HepG2 (cell line): ENCODE measurements around the gene DOCK1. TPM values are rescaled to one million over a fixed set of nuclear protein-coding genes. Genes with fewer than 3 reads are reported as not detected.

ENCODE experiments used
- ADNP ChIP-seq: sonication (generic); formaldehyde crosslinking; IDR thresholded peaks from 2 replicates; pipeline ENCODE4 v1.4.0; 2020; ENCODE audit warnings: missing genetic modification reagents
- ELF1 ChIP-seq: sonication (generic); formaldehyde crosslinking; IDR thresholded peaks from 2 replicates; pipeline ENCODE4 v1.4.0; 2020; ENCODE audit warnings: missing genetic modification reagents
- ZFYVE20 ChIP-seq: sonication (generic); formaldehyde crosslinking; IDR thresholded peaks from 2 replicates; pipeline ENCODE4 v1.8.0; 2023; ENCODE audit warnings: low read depth, mild to moderate bottlenecking, moderate library complexity, missing genetic modification reagents, borderline replicate concordance
- ZNF512B ChIP-seq: sonication (generic); formaldehyde crosslinking; IDR thresholded peaks from 2 replicates; pipeline ENCODE4 v1.5.1; 2020; ENCODE audit warnings: missing genetic modification reagents, mild to moderate bottlenecking, borderline replicate concordance
- ZNF564 ChIP-seq: sonication (generic); formaldehyde crosslinking; IDR thresholded peaks from 2 replicates; pipeline ENCODE4 v1.8.1; 2023; ENCODE audit warnings: mild to moderate bottlenecking, missing genetic modification reagents
- ZNF710 ChIP-seq: sonication (generic); formaldehyde crosslinking; IDR thresholded peaks from 2 replicates; pipeline ENCODE4 v1.5.0; 2020; ENCODE audit warnings: mild to moderate bottlenecking, missing genetic modification reagents, borderline replicate concordance
- ZNF800 ChIP-seq: sonication (generic); formaldehyde crosslinking; IDR thresholded peaks from 2 replicates; pipeline ENCODE4 v1.4.0; 2020; ENCODE audit warnings: missing genetic modification reagents
- polyA plus RNA-seq, 8 experiments: library from polyadenylated mRNA; depleted of rRNA in 3 of 8; stranded (reverse) in 7 of 8; unstranded in 1 of 8; fragments of >200 nt; fragmentation: Illumina TruSeq in 4 of 8; extraction: Trizol in 4 of 8; gene quantifications; 2 replicates each; pipeline versions ENCODE4 v1.2.1 to v1.2.3, GENCODE V29; 2011 to 2016; ENCODE audit warnings: low read depth in 4 of 8, missing spikeins in 1 of 8, mixed read lengths in 1 of 8; ENCODE audit not compliant: insufficient read depth in 1 of 8
- total RNA-seq, 5 experiments: library from RNA; depleted of rRNA; stranded (reverse); fragments of >200 nt; fragmentation: Illumina TruSeq; extraction: Trizol; gene quantifications; 2 replicates each; pipeline ENCODE4 v1.2.3, GENCODE V29; 2016; ENCODE audit warnings: low read depth in 1 of 5

The DOCK1 gene
- total and polyA plus RNA-seq, 2 of the 13 experiments (the other 11 are each of a cell fraction or from before 2014, with no cell fraction given), result 8.3 to 25.5 TPM

- TF ChIP-seq ZNF512B (CRISPR knock-in tag), result no peak
- no peak for TF ChIP-seq ZNF710 (CRISPR knock-in tag)
- TF ChIP-seq ELF1 (CRISPR knock-in tag), result no peak
- TF ChIP-seq ZFYVE20 (CRISPR knock-in tag), result no peak
- TF ChIP-seq ZNF564 (CRISPR knock-in tag), result no peak
- no peak for TF ChIP-seq ADNP (CRISPR knock-in tag)
- no peak for TF ChIP-seq ZNF800 (CRISPR knock-in tag)
- TF ChIP-seq, all 625 proteins: peak for 0
These were observed 503.5 kb downstream of the DOCK1 start (continued) for GRCh38 chr10:127408733-127409132.
